Activated B cell treated with CpG ODN at 0.5 μM for 24 hours (primary cell): ENCODE results near the gene ANKRD65. TPM values are rescaled to one million over a fixed set of nuclear protein-coding genes. Genes with fewer than 3 reads are reported as not detected.
A peak's percentile ranks its signal among the peaks of the same experiment; 100 is the strongest.

Experiments
- ATAC-seq: fragments of 200-7000 bp; cut with Tn5 transposase; one replicate; pipeline ENCODE4 v1.10.0; 2021; ENCODE audit warnings: low read depth, mild to moderate bottlenecking, moderate library complexity
- CTCF ChIA-PET: fragments of 350-600 bp; sonication (Branson Sonifier 250); formaldehyde crosslinking; loops from one replicate; lab custom pipeline; 2021; ENCODE audit warnings: antibody characterized with exemption; lab: Charles Lee
- POLR2A ChIA-PET: fragments of 350-600 bp; sonication (Branson Sonifier 250); formaldehyde crosslinking; loops from one replicate; lab custom pipeline; 2021; ENCODE audit warnings: antibody characterized with exemption; lab: Charles Lee
- DNase-seq: peaks from one replicate; pipeline ENCODE4 v3.0.0; 2022
- H3K27ac Mint-ChIP-seq: one replicate; pipeline ENCODE4 v1.8.0; 2020; ENCODE audit warnings: mixed read lengths
- H3K27me3 Mint-ChIP-seq: one replicate; pipeline ENCODE4 v1.8.0; 2021; ENCODE audit warnings: mixed read lengths
- H3K36me3 Mint-ChIP-seq: one replicate; pipeline ENCODE4 v1.8.0; 2021; ENCODE audit warnings: low read depth, mixed read lengths
- H3K4me1 Mint-ChIP-seq: one replicate; pipeline ENCODE4 v1.8.0; 2021; ENCODE audit warnings: mixed read lengths
- H3K4me3 Mint-ChIP-seq: one replicate; pipeline ENCODE4 v1.8.0; 2020; ENCODE audit warnings: mild to moderate bottlenecking, mixed read lengths
- H3K9me3 Mint-ChIP-seq: one replicate; pipeline ENCODE4 v1.8.0; 2020; ENCODE audit warnings: mixed read lengths
- CTCF ChIP-seq: fragments of 200-600 bp; IDR thresholded peaks from one replicate; pipeline ENCODE4 v1.8.0; 2022; ENCODE audit warnings: antibody characterized with exemption, mild to moderate bottlenecking
- intact Hi-C: fragments of 100-400 bp; cut with micrococcal nuclease; formaldehyde crosslinking; loops from one replicate; pipeline ENCODE4 v1.15.1; 2024
- total RNA-seq: library from RNA; stranded (reverse); gene quantifications from 2 replicates; pipeline ENCODE4 v1.2.3, GENCODE V29; 2022

Gene ANKRD65
- total RNA-seq, 1 donor from 2014 or later, result 0.13 TPM

GRCh38 chr1:1433804-1434130 is 12.7 kb upstream of the ANKRD65 start:
- Mint-ChIP-seq H3K4me1 (peaks cover 17% of the 10 kb centered on the region), H3K9me3 (no peaks in the 10 kb centered on the region), H3K27me3 (peaks cover 14% of the 10 kb centered on the region), H3K4me3 (no peak overlapping the region), H3K36me3 (no peaks in the 10 kb centered on the region), H3K27ac (no peak overlapping the region)
- ATAC-seq (peak; percentile 16), DNase-seq (no peak)
- ChIA-PET POLR2A (interaction anchor here (0.6 to 2.6 kb wide), 3 partner anchors 34 to 592 kb away, joined by 4 to 8 read pairs (median 4); partner anchors contain the start of genes AURKAIP1 and CCNL2), CTCF (no interaction called here)
- TF ChIP-seq CTCF, result no peak
- intact Hi-C loops, result loop anchor here (2.0 kb wide), 1 partner anchor 27 kb away; the partner anchor contains the start of gene MRPL20

- no peak overlapping the region for H3K27ac Mint-ChIP-seq
- CTCF ChIA-PET, result no interaction called here
- POLR2A ChIA-PET, result interaction anchor here (0.6 to 2.6 kb wide), 4 partner anchors 34 to 592 kb away, joined by 4 to 11 read pairs (median 6); partner anchors contain the start of genes AURKAIP1 and CCNL2
- H3K9me3 Mint-ChIP-seq, result no peaks in the 10 kb centered on the region
- intact Hi-C loops, result no loop called here
- H3K27me3 Mint-ChIP-seq, result peaks cover 17% of the 10 kb centered on the region
- DNase-seq (no peak), ATAC-seq (no peak)
- no peak for TF ChIP-seq CTCF
- H3K36me3 Mint-ChIP-seq, result no peaks in the 10 kb centered on the region
- H3K4me1 Mint-ChIP-seq, result peaks cover 17% of the 10 kb centered on the region
- no peak overlapping the region for H3K4me3 Mint-ChIP-seq
Measured at GRCh38 chr1:1432951-1433803, 12.1 kb upstream of the ANKRD65 start.

GRCh38 chr1:1432274-1432950 is 11.3 kb upstream of the ANKRD65 start:
- ChIA-PET CTCF (no interaction called here), POLR2A (interaction anchor here (0.6 to 2.6 kb wide), 2 partner anchors 33 to 435 kb away, joined by 8 to 11 read pairs; partner anchors contain the start of gene CCNL2)
- Mint-ChIP-seq H3K27ac (no peak overlapping the region), H3K4me1 (peaks cover 17% of the 10 kb centered on the region), H3K27me3 (peaks cover 17% of the 10 kb centered on the region), H3K9me3 (no peaks in the 10 kb centered on the region), H3K36me3 (no peaks in the 10 kb centered on the region), H3K4me3 (no peak overlapping the region)
- no peak for ATAC-seq
- no peak for TF ChIP-seq CTCF
- intact Hi-C loops, result no loop called here
- no peak for DNase-seq

GRCh38 chr1:1431845-1432273 is 10.8 kb upstream of the ANKRD65 start:
- Mint-ChIP-seq H3K27ac (no peak overlapping the region), H3K4me3 (no peak overlapping the region), H3K4me1 (peaks cover 17% of the 10 kb centered on the region), H3K9me3 (no peaks in the 10 kb centered on the region), H3K36me3 (no peaks in the 10 kb centered on the region), H3K27me3 (peaks cover 17% of the 10 kb centered on the region)
- ChIA-PET CTCF (no interaction called here), POLR2A (no interaction called here)
- intact Hi-C loops, result no loop called here
- TF ChIP-seq CTCF, result no peak
- no peak for DNase-seq
- ATAC-seq, result no peak
